H1 (cell line): Measurements from ENCODE around the gene RGL2. TPM values are rescaled to one million over a fixed set of nuclear protein-coding genes. Genes with fewer than 3 reads are reported as not detected.

Source experiments
- ASH2L ChIP-seq: fragments of 200-600, 300-600 bp; sonication (generic); IDR thresholded peaks from one replicate; pipeline ENCODE4 v1.7.1; 2017; ENCODE audit warnings: low read length
- BACH1 ChIP-seq: IDR thresholded peaks from 2 replicates; pipeline ENCODE4 v1.6.1; 2012; ENCODE audit warnings: low read length, improper control_type of control experiment
- CBX8 ChIP-seq: fragments of 300-800, 300-1000 bp; sonication (generic); IDR thresholded peaks from 2 replicates; pipeline ENCODE4 v1.7.1; 2016; ENCODE audit warnings: low read depth, low read length, borderline replicate concordance
- CEBPB ChIP-seq: IDR thresholded peaks from 2 replicates; pipeline ENCODE4 v1.6.1; 2012; ENCODE audit warnings: low read depth, low read length
- CTBP2 ChIP-seq: IDR thresholded peaks from 2 replicates; pipeline ENCODE4 v1.7.0; 2011; ENCODE audit warnings: borderline replicate concordance, mild to moderate bottlenecking, moderate library complexity, mixed read lengths, low read length; ENCODE audit not compliant: insufficient read depth, insufficient read length
- EGR1 ChIP-seq: IDR thresholded peaks from 2 replicates; pipeline ENCODE4 v1.6.1; 2011; ENCODE audit warnings: low read depth, low read length, borderline replicate concordance
- FOSL1 ChIP-seq: IDR thresholded peaks from 2 replicates; pipeline ENCODE4 v1.6.1; 2011; ENCODE audit warnings: mild to moderate bottlenecking, low read depth, low read length, moderate library complexity; ENCODE audit not compliant: insufficient read depth
- GTF2F1 ChIP-seq: IDR thresholded peaks from 2 replicates; pipeline ENCODE4 v1.6.1; 2012; ENCODE audit warnings: low read depth, low read length, improper control_type of control experiment, borderline replicate concordance
- JUN ChIP-seq: IDR thresholded peaks from 2 replicates; pipeline ENCODE4 v1.6.1; 2011; ENCODE audit warnings: low read depth, mild to moderate bottlenecking, improper control_type of control experiment, low read length
- NRF1 ChIP-seq: IDR thresholded peaks from 2 replicates; pipeline ENCODE4 v1.6.1; 2011; ENCODE audit warnings: mild to moderate bottlenecking, low read depth, low read length, improper control_type of control experiment
- PHF8 ChIP-seq: fragments of 200-600 bp; sonication (generic); conservative IDR thresholded peaks from 2 replicates; pipeline ENCODE4 v1.7.1; 2012; ENCODE audit warnings: low read depth, mild to moderate bottlenecking, inconsistent platforms, low read length, moderate library complexity
- POLR2AphosphoS5 ChIP-seq: IDR thresholded peaks from 2 replicates; pipeline ENCODE4 v1.6.1; 2011; ENCODE audit warnings: low read depth, low read length
- RFX5 ChIP-seq: IDR thresholded peaks from 2 replicates; pipeline ENCODE4 v1.6.1; 2011; ENCODE audit warnings: low read depth, low read length, improper control_type of control experiment, borderline replicate concordance
- SAP30 ChIP-seq: fragments of 300-600 bp; sonication (generic); IDR thresholded peaks from 2 replicates; pipeline ENCODE4 v1.7.1; 2012; ENCODE audit warnings: low read length, moderate library complexity, mild to moderate bottlenecking, inconsistent platforms; ENCODE audit not compliant: insufficient read depth, insufficient replicate concordance
- SUZ12 ChIP-seq: fragments of 200-600 bp; sonication (generic); IDR thresholded peaks from 2 replicates; pipeline ENCODE4 v1.6.1; 2012; ENCODE audit warnings: mild to moderate bottlenecking, inconsistent platforms, low read length, moderate library complexity, mixed read lengths
- TAF1 ChIP-seq: IDR thresholded peaks from 2 replicates; pipeline ENCODE4 v1.6.1; 2011; ENCODE audit warnings: mild to moderate bottlenecking, low read depth, low read length
- TEAD4 ChIP-seq: IDR thresholded peaks from 2 replicates; pipeline ENCODE4 v1.6.1; 2012; ENCODE audit warnings: low read depth, low read length, inconsistent platforms, mixed read lengths
- polyA plus RNA-seq, 7 experiments: library from polyadenylated mRNA; depleted of rRNA in 3 of 7; stranded (reverse) in 5 of 7; unstranded in 2 of 7; fragments of >200 nt in 5 of 7; fragments of 200-250 nt in 2 of 7; gene quantifications; 1 replicate in 5 of 7; 2 replicates in 1 of 7; 4 replicates in 1 of 7; pipeline versions ENCODE4 v1.2.1 to v1.2.3, GENCODE V29; 2011 to 2013; ENCODE audit warnings: missing spikeins in 2 of 7, mixed read lengths in 2 of 7
- total RNA-seq: library from RNA; stranded (reverse); fragmentation: NEBNext Ultra II Directional; extraction: Animal tissue kit (Norgen Biotek cat#: 25700); gene quantifications from 2 replicates; pipeline ENCODE4 v1.2.1, GENCODE V29; 2021
- TF ChIP-seq, protein P1 (sequence below): IDR thresholded peaks from 2 replicates; pipeline ENCODE4 v1.6.1; 2011; ENCODE audit warnings: low read depth, mild to moderate bottlenecking, low read length; ENCODE audit not compliant: insufficient read depth
- TF ChIP-seq, protein P2 (sequence below): IDR thresholded peaks from 2 replicates; pipeline ENCODE4 v1.6.1; 2012; ENCODE audit warnings: inconsistent platforms

Gene RGL2
- total and polyA plus RNA-seq, 2 of the 8 experiments (the other 6 are each of a cell fraction or from before 2014, with no cell fraction given): 58.1 to 80.3 TPM

DNA sequence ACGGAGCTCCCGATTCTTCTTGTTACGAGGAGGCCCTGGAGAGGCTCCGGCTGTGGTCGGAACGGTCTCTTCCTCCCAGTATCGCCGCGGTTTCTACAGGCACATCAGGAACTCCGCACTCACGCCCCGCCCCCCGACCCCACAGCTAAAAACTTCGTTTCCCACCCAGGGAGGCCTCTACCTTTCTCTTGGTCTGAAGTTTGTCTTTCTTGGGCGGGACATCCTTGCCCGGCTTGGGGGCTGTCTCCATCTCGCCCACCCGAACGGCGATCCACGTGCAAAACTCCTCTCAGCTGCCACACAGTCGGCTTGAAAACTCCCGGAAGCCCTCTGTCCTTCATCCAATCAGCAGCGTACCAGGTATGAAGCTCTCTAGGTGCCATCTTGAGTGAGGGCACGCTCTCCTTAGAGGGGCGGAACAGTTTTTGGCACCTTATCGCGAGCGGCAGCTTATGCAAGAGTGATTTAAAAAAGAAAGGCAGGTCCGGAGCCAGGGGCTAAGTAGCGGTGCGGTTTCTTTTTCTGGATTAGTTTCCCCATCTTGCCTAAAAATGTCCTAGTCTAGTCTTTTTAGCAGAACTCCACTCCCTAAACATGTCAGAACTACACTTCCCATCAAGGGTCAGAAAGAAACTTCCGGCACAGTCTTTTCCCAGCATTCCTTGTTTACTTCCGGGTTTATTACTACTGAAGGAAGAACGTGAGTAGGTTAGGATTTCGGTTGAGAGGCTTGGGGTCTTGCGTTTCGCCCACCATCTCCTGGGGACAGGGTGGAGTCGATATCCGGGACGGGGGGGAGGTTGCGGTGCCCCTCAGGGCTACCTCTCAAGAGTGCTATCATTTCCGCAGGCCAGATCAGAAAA is 9.6 kb downstream of the RGL2 start, which contains the start of the genes PFDN6 and WDR46 (continued):
- no peak for TF ChIP-seq GTF2F1
- TF ChIP-seq BACH1: no peak
- no peak for TF ChIP-seq CEBPB
- TF ChIP-seq SUZ12: no peak
- TF ChIP-seq PHF8: peak; percentile 59
- TF ChIP-seq TAF1: peak; percentile 72; the same call in 1 of the 2 replicates
- 0 out of 2 replicates have a peak, but pooled peaks have one; percentile 34 for TF ChIP-seq EGR1
- peak; percentile 66 for TF ChIP-seq ASH2L
- no peak for TF ChIP-seq NRF1
- no peak for TF ChIP-seq CTBP2
- TF ChIP-seq, protein P1, sequence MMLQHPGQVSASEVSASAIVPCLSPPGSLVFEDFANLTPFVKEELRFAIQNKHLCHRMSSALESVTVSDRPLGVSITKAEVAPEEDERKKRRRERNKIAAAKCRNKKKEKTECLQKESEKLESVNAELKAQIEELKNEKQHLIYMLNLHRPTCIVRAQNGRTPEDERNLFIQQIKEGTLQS: no peak
- no peak for TF ChIP-seq TEAD4
- peak; percentile 99 for TF ChIP-seq SAP30
- TF ChIP-seq CBX8: no peak
- TF ChIP-seq POLR2AphosphoS5: peak; percentile 46
- TF ChIP-seq RFX5: no peak
- no peak for TF ChIP-seq JUN
- TF ChIP-seq, protein P2, sequence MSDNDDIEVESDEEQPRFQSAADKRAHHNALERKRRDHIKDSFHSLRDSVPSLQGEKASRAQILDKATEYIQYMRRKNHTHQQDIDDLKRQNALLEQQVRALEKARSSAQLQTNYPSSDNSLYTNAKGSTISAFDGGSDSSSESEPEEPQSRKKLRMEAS: peak; percentile 87
- no peak for TF ChIP-seq FOSL1
